Islet precursor cell (in vitro differentiated cells): ENCODE results near the gene CTSE.

Experiments
- DNase-seq: peaks from one replicate; pipeline ENCODE4 v3.0.0-alpha.2; 2018

The CTSE gene

DNA sequence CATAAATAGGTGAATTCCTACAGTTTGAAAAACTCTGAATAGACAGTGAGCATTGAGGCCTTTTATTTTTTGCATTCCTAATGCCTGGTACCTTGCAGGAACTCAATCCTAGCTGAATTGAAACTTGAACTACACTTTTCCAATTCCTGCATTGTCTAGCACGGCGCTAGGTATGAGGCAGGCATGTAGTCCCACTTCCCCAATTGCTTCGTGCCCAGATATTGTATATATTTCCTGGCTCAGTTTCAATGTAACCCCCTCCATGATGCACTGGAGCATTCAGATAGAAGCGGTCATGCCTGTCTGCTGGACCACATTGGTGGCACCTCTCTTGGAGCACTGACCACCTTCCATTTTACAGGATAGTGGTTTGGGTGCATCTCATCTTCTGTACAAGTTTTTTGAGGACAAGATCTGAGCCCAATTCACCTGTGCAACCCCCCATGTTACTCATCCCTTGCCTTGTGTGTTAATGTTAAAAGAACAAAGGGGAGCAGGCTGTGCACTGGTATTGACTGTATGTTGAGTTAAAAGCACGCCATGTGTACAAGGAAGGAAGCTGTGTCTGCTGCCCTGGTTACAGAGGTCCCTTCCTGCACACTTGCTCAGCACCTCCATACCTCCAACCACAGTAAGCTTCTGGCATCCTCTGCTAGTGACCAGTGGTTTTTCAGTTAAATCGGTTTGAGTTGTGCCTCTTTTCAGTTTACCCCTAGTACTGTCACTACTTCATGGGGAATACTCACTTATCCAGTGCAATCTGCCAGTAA, 10.5 kb downstream of the CTSE start:
- DNase-seq = peak; percentile 27

DNA sequence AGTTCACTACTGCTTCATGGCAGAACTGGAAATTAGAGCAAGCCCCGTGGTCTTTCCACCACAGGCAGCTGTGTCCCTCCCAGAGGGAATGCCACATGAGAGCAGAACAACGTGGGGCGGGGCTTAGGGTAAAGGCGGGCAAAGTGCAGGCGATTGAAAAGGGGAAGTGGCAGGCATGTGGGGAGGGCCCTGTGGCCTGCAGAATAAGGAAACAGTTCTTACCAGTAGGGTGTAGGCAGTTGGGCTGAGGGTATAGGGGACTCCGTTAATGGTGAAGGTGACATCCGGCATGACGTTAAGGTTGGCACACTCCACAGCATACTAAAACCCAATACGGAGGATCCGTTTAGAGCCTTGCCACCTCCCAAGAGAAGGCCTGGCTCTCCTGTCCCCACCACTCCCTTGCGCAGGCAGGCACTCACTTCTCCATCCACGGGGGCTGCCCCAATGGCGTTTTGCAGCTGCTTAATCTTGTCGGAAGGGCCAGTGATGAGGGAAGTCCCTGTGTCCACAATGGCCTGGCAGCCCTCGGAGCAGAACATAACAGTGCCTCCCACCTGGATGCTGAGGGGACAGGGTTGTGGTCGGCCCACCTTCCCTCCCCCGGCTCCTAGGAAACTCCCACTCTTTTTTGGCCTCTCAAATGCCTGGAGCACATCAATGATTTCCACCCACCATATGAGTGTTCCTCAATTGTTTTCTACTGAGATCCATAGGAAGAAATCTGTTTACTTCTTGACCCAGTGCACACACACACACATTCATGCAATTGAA, 11.4 kb downstream of the CTSE start:
- DNase-seq = peak; percentile 50

DNA sequence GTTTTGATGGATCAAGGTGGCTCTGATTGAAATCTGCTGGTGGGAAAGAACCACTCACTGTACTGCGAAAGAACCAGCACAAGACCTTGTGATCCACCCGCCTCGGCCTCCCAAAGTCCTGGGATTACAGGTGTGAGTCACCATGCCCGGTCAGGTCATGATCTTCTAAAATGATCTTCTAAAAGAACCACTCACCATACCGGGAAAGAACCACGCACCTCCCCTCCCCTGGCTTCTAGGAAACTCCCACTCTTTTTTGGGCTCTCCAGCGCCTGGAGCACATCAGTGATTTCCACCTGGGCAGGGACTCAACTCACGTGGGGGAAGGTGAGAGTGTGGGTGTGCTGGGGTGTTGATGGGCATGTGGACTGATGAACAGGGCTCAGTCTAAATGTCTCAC, 12.6 kb downstream of the CTSE start:
- DNase-seq = no peak

DNA sequence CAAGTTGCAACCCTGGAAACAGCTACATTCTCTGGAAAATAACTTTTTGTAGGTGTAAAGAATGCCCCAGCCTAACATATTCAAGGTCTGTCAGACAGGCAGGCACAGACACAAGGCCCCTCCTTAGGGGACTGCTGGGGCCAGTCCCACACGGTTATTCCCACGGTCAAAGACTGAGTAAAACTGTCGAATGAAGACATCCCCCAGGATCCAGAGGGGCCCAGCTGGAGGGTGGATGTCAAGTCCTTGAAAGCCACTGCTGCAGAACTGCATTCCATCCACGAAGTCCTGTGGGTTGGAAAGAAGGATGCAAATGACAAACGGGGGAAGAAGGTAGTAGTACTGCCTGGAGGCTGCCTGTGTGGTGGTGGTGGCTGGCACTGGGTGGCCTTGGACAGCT, 13.6 kb downstream of the CTSE start:
- peak; percentile 83 for DNase-seq

DNA sequence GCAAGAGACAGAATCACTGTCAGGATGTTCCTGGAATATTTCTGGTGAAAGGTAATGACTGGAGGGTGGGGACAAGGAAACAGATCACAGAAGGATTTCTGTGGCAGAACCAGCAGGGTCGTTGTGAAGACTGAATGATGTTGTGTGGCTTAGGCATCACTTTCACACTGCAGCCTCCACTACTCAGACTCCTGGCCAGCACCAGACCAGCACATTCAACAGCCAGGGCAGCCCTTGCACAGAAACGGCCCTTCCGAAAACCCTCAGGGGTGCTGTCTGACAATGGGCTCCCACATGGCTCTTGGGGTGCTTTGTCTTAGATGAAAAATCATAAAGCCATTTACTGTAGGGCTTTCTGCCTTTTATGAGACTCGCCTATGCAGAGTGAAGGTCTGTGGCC, 16.7 kb downstream of the CTSE start:
- DNase-seq = peak; percentile 56

DNA sequence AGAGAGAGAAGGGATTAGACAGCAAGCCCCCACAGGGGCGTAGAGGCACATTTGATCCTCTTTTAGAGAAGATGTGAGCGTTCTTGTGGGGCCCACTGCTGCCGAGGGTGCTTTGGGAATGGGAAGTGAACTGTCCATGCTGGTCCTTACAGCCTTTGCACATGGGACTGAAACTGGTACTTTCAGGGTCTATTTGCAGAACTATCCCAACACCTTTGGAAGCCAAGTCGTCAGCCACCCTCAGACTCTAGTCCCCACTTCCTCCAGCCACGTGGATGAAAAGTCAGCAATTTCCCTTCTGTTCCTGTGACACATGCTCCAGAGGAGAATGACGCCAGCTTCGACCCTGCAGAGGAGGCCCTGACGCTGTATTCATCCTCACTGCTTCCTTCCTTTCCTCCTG, 17.9 kb downstream of the CTSE start:
- DNase-seq = peak; percentile 33

DNA sequence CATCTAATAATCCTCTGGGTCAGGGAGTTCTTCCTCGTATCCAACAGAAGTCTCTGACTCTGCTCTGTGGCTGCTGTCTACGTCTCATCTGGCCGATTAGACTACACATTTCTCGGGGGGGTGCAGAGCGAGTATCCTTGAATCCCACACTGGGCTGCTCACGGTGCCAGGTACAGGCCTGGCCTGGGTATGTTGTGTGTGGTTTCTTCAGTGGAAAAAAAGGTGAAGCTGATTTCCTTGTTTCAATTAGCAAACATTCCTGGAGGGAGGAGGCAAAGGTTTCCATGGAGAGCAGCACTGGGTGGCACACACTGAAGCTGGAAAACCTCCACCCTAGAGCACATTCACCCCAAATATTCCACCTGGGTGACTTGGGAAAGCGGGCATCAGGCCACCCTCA, 18.5 kb downstream of the CTSE start:
- DNase-seq = peak; percentile 47

DNA sequence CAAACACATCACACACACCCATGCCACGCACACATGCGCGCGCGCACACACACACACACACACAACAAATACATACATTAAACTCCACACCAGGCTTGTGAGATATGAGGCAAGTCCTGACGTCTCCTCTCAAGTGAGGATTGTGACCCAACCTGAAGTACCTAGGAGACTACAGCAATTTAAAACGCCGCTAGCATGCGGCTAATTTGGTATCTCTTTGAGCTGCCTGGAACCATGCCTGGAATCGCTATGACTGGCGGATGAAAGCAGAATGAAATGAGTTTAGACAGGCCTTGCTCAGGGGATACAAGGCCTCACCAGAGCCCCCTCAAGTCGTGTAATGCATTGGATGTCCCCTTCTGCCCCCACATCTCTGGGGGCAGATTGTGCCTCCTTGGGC, 18.9 kb downstream of the CTSE start:
- peak; percentile 43 for DNase-seq

DNA sequence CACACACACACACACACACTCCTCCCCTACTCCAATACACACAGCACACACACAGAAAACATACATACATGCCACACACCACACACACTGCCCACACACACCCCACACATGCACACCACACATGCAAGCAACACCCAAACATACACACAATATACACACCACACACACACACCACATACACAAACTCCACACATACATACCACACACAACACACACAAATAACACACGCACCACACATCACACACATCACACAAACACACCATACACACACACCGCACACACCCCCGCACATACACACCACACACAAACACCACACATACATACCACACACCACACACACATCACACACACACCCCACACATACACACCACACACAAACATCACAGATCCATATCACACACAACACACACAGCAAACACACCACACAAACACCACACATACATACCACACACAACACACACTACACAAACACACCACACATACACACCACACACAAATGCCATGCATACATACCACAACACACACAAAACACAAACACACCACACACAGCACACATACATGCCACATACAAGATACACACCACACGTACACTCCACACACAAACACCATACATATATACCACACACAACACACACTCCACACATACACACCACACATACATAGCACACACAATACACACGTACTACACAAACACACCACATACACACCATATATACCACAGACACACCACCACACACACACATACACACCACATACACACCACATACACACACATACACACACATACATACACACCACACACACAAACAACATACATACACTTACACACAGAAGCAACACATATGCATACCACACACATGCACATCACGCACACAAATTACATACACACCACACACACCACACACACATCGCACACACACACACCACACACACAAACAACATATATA, 19.6 kb downstream of the CTSE start:
- peak; percentile 13 for DNase-seq

DNA sequence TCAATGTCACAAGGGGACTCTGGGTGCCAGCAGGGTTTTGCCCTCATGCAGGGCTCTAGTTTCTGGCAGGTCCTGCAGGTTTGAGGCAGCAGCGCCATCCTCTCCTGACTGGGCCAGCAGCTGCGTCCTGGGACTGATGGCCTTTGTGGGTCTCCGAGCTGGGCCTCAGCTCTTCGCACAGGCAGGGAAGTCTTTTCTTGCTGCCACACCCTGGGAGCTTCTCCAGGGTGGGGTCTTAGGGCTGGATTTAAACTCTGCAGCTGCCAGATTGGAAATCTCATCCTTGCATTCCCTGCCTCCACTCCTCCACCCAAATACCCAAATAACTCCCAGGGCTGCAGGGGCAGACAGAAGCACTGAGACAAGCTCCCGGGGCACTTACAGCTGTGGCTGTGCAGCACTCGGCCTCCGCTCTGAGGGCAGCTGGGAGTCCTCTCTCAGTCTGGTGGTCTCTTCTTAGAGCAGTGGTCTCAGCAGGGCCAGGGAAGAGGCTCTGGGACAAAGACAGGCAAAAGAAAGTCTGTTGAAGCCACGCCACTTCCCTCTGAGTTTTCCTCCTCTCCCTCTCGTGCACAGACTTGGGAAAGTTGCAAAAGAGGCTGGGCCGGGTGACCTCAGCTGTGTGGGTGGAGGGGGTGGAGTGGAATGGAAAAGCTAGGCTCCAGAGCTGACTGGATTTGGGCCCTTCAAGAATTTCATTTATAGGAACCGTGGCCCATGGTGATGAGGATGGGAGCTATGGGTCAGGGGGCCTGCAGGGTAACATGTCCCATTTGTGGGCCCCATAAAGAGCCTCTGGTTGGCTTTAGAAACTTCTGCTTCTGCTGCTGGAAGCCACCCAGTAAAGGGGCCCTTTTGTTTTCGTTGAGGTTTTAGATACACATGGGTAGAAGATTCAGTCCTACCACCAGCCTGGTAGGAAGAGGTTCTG, 20.6 kb downstream of the CTSE start, which contains the start of gene RAB7B:
Gene RAB7B, minus strand, starts transcription at position 525 of the 931 bp plus-strand sequence. CDS start 9,260 bp downstream, outside the sequence.
- DNase-seq = peak; percentile 76

DNA sequence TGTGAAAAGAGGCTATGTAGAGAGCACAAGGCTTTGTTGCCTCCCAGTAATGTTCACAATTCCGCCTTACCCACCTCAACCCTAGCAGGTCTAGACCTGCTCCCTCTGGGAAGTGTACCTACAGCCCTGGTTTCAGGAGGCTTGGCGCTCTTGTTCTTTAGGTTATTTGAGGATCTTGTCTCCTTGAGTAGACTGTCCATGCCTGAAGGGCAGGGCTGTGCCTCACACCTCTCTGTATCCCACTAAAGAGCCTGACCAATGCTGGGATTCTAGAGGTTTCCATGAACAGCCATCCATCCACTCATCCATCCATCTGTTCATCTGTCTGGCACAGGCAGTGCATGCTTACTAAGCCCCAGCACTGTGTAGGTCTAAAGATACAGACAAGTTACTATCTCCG, 21.5 kb downstream of the CTSE start:
- DNase-seq = peak; percentile 46

DNA sequence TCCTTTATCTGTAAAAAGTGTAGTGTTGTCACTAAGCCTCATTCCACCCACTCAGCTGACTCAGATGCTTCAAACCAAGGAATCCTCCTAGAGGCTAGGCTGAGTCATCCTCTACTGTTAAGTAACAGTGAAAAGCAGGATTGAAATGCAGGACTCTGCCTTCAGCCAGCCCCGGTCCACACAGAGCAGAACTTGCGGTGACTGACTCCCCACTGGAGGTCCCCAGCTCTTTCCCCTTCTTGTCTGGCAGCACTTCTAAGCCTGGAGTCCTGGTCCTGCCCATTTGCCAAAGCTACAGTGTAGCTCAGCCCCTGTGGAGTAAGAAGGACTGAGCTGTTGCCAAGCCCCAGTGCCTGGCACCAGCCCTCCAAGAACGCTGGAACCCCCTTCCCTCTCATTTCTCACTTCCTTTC, 22.2 kb downstream of the CTSE start:
- DNase-seq = peak; percentile 92

DNA sequence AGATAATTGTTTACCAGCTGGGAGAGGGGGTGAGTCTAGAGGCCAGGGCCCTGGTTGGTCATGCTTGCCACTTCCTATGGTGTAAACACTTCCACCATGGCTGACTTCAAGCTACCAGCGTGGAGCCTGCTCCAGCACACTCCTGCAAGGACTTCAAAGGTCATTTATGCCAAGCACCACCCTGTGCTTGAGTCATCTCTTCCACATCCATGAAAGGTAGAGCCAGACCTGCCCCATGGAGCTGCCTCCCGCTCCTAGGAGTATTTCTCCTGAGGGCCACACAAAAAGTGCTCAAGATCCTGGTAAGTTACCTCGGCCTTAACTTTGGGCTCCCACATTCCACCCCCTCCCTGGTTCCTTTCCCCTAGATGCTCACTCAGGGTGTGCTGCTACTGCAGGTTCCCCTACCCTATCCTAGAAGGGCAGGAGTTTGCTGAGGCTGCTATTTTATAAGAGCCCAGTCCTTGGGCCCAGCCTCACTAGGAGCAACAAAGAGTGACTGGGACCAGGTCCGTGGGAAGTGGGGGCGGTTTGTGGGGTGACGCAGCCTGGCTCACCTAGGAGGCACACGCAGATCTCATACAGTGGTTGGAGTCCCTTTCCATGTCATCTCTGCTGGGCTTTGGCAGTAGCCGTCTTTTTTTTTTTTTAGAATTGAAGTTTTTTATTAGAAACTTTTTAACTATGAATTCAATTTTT, 22.9 kb downstream of the CTSE start:
- DNase-seq = peak; percentile 63

DNA sequence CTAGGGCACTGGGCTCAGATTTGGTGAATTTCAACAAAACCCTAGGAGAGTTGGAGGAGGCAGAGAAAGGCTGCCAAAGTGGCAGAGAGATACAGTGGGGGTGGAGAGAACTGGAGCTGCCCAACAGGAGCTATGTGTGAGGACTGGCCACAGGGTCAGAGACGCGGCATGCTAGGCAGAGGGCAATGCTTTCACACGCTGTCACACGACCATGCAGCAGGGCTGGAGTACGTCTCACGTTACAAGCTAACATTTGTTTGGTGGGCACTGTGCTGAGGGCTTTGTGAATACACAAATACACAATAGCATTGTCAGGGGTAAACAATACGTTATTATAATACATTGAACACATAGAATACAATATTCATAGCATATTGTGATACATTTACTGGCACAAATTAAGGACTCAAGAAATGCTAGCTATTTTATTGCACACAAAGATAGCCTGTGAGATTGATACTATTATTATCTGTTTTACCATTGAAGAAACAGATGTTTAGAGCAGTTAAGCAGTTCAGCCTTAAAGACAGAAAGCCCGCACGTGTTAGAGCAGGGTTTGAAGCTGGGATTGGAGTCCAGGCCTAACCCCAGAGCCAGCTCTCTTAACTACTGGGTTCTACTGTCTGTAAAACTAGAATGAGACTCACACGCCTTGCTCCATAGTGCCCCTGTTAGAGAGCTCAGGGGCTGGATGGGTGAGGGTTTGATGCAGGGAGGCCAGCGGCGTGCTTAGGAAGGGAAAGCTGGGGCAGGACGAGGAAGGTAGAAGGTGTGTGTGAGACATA, 25.0 kb downstream of the CTSE start:
- peak; percentile 74 for DNase-seq

DNA sequence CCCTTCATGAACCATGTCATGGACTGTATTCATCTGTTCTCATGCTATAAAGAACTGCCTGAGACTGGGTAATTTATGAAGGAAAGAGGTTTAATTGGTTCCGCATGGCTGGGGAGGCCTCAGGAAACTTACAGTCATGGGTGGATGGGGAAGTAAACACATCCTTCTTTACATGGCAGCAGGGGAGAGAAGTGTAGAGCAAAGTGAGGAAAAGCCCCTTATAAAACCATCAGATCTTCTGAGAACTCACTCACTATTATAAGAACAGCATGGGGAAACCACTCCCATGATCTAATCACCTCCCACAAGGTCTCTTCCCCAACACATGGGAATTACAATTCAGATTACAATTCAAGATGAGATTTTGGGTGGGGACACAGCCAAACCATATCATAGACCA, 27.1 kb downstream of the CTSE start:
- peak; percentile 11 for DNase-seq

DNA sequence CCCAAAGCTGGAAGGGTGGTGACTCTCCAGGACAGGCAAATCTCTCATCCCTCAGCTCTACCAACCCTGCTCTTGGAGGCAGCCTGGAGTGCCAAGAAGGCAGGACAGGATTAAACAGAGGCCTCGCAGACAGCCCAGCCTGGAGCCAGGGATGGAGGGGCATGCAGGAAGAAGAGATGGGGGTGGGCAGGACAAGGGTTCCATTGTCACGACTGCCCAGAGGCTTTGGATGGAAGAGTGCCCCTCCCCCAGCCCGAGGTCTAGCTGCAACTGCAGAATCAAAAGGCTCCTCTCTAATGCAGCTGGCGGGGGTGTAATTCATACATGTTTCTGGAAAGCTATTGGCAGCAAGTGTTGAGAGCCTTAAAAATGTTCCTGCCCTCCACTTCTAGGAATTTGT, 29.3 kb downstream of the CTSE start:
- DNase-seq = peak; percentile 82

DNA sequence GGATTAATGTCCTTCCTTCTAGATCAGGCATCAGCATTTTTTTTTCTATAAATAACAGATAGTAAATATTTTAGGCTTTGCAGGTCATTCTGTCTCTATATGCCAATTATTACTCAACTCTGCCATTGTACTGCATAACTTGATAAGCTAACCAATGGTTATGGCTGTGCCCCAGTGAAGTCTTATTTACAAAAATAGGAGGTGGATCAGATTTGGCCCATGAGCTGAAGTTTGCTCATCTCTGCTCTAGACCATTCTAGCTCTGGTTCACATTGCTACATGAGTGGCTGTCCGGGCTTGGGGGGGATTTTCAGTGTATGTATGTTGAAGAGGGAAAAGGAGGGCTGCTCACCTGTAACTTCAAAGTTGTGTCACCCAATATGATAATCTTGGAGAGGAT, 30.6 kb downstream of the CTSE start:
- peak; percentile 29 for DNase-seq

DNA sequence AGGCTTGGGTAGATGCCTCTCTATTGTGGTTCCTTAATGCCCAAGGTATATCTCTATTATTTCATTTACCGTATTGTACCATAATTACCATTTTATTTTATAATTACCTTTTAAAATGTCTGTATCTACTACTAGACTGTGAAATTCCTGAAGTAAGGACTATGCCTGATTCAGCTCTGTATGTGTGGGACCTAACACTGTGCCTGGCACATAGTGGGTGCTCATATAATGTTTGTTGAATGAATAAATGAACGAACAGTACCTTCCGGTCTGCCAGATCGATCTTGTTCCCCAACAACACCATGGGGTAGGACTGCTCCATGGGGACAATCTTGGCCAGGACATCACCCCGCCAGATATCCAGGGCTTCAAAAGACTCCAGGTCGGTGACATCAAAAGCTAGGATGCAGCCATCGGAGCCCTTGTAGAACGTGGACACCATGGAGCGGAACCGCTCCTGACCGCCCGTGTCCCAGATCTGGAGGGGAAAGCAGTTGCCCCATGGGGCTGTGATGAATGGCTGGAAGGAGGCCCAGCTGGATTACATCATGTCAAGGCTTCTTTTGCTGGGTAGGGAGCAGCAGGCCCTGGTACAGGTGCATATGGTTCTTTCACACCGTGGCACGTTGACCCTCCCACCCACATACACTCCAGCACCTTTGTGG, 31.3 kb downstream of the CTSE start:
- DNase-seq = no peak

DNA sequence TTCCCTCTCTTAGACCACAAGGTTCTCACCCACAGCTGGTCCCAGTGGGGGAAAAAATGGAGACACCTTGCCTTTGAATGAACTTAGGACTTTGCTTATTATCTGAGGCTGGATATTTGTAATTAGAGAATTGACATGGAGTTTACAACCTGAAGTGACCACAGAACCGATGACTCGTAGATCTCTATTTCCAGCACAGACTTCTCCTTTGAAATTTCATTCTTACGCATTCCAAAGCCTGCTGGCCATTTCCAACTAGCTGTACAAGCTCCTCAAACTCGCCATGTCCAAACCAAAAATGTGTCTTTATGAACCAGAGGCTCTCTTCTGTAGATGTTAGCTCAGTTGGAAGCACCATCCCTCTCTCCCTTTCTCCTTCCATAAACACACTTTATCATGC, 32.5 kb downstream of the CTSE start:
- no peak for DNase-seq

DNA sequence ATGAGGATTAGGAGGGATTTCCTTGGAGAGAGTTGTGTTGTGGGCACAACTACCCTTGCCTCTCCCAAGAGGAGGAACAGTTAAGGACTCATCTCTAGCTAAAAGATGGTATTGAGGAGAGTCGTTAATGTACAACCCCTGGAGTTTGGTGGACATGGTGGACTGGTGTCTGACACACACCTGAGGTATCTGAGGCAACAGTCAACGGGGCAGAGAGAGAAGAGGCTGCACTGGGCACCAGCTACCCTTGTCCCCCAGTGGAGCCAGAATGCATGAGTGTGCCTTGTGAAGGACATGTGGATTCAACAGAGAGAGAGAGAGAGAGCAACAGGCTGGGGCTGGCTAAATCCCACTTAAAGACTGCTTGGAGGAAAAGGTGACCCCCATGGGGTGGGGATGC, 33.5 kb downstream of the CTSE start:
- no peak for DNase-seq
